ENCODE data around the gene CD55. TPM values are rescaled to one million over a fixed set of nuclear protein-coding genes. Genes with fewer than 3 reads are reported as not detected.
A peak's percentile ranks its signal among the peaks of the same experiment; 100 is the strongest.
"Not testable (repeated sequence)": the region's sequence is repeated elsewhere in the genome, so short reads cannot be mapped to it uniquely, and the experiment has no call there.

CD55 gene
- polyA plus RNA-seq, 3 donors from 2014 or later, result 63.9 to 122 (median 84.6) TPM

- H3K27ac Mint-ChIP-seq, result no peak overlapping the region
Observed at GRCh38 chr1:207311888-207312603, 9.4 kb upstream of the CD55 start.

GRCh38 chr1:207312604-207312920 lies 8.9 kb upstream of the CD55 start:
- Mint-ChIP-seq H3K4me1 (peaks cover 0 to 11% of the 10 kb centered on the region in 2 donors), H3K27ac (no peak overlapping the region), H3K4me3 (no peak overlapping the region)

More at GRCh38 chr1:207311888-207312603, 9.4 kb upstream of the CD55 start:
- Mint-ChIP-seq H3K4me3 (no peak overlapping the region), H3K9me3 (no peaks in the 10 kb centered on the region), H3K27me3 (ENCODE audit: low read depth in 3 of 3) (peaks cover 0 to 3% (median 3%) of the 10 kb centered on the region in 3 donors), H3K4me1 (peaks cover 0 to 11% of the 10 kb centered on the region in 2 donors), H3K36me3 (no peaks in the 10 kb centered on the region)
- no peak for DNase-seq

GRCh38 chr1:207313131-207313530 lies 8.3 kb upstream of the CD55 start:
- H3K27me3 Mint-ChIP-seq (ENCODE audit: low read depth in 3 of 3), result peaks cover 0 to 3% (median 1%) of the 10 kb centered on the region in 3 donors
- no peak overlapping the region for H3K4me3 Mint-ChIP-seq
- H3K4me1 Mint-ChIP-seq, result peaks cover 0 to 11% of the 10 kb centered on the region in 2 donors

More at GRCh38 chr1:207312604-207312920, 8.9 kb upstream of the CD55 start:
- DNase-seq, result no peak
- Mint-ChIP-seq H3K27me3 (ENCODE audit: low read depth in 3 of 3) (peaks cover 0 to 3% (median 1%) of the 10 kb centered on the region in 3 donors), H3K36me3 (no peaks in the 10 kb centered on the region), H3K9me3 (no peaks in the 10 kb centered on the region)

GRCh38 chr1:207314816-207315215 lies 6.7 kb upstream of the CD55 start:
- H3K4me3 Mint-ChIP-seq, result no peak overlapping the region
- no peak for DNase-seq
- no peaks in the 10 kb centered on the region for H3K36me3 Mint-ChIP-seq
- H3K9me3 Mint-ChIP-seq, result no peaks in the 10 kb centered on the region
- H3K4me1 Mint-ChIP-seq, result peaks cover 3 to 7% of the 10 kb centered on the region in 2 donors
- H3K27me3 Mint-ChIP-seq (ENCODE audit: low read depth in 3 of 3), result peaks cover 0 to 3% (median 0%) of the 10 kb centered on the region in 3 donors
- H3K27ac Mint-ChIP-seq, result no peak overlapping the region

More at GRCh38 chr1:207313131-207313530, 8.3 kb upstream of the CD55 start:
- Mint-ChIP-seq H3K36me3 (no peaks in the 10 kb centered on the region), H3K27ac (no peak overlapping the region), H3K9me3 (no peaks in the 10 kb centered on the region)
- DNase-seq, result no peak

- Mint-ChIP-seq H3K9me3 (no peaks in the 10 kb centered on the region), H3K27ac (no peak overlapping the region), H3K4me3 (no peak overlapping the region), H3K4me1 (peaks cover 8 to 9% of the 10 kb centered on the region in 2 donors), H3K36me3 (no peaks in the 10 kb centered on the region), H3K27me3 (ENCODE audit: low read depth in 3 of 3) (peaks cover 1 to 4% (median 3%) of the 10 kb centered on the region in 3 donors)
- DNase-seq, result no peak
Observed at GRCh38 chr1:207315435-207315834, 6.0 kb upstream of the CD55 start.

GRCh38 chr1:207316141-207316540 lies 5.3 kb upstream of the CD55 start:
- no peaks in the 10 kb centered on the region for H3K36me3 Mint-ChIP-seq
- no peak overlapping the region for H3K4me3 Mint-ChIP-seq
- peaks cover 14 to 16% of the 10 kb centered on the region in 2 donors for H3K4me1 Mint-ChIP-seq
- no peaks in the 10 kb centered on the region for H3K9me3 Mint-ChIP-seq
- no peak overlapping the region for H3K27ac Mint-ChIP-seq
- H3K27me3 Mint-ChIP-seq (ENCODE audit: low read depth in 3 of 3), result peaks cover 7 to 9% (median 9%) of the 10 kb centered on the region in 3 donors
- no peak for DNase-seq

GRCh38 chr1:207316622-207317391 lies 4.7 kb upstream of the CD55 start:
- DNase-seq, result no peak
- Mint-ChIP-seq H3K4me1 (peaks cover 14 to 18% of the 10 kb centered on the region in 2 donors), H3K27ac (peak overlapping the region in 3 of 6 donors; percentile 18 to 50 (median 43)), H3K4me3 (no peak overlapping the region), H3K27me3 (ENCODE audit: low read depth in 3 of 3) (peaks cover 11 to 16% (median 14%) of the 10 kb centered on the region in 3 donors), H3K9me3 (no peaks in the 10 kb centered on the region), H3K36me3 (no peaks in the 10 kb centered on the region)

- H3K36me3 Mint-ChIP-seq, result no peaks in the 10 kb centered on the region
- peaks cover 11 to 18% (median 17%) of the 10 kb centered on the region in 3 donors for H3K27me3 Mint-ChIP-seq (ENCODE audit: low read depth in 3 of 3)
- H3K4me1 Mint-ChIP-seq, result peaks cover 22 to 25% of the 10 kb centered on the region in 2 donors
- no peak overlapping the region for H3K4me3 Mint-ChIP-seq
- no peak for DNase-seq
- H3K27ac Mint-ChIP-seq, result peak overlapping the region in 4 of 6 donors; percentile 9 to 51 (median 22)
- no peaks in the 10 kb centered on the region for H3K9me3 Mint-ChIP-seq
Observed at GRCh38 chr1:207317561-207317960, 3.9 kb upstream of the CD55 start.

GRCh38 chr1:207318072-207318619 lies 3.3 kb upstream of the CD55 start:
- no peak for DNase-seq
- peaks cover 25 to 31% of the 10 kb centered on the region in 2 donors for H3K4me1 Mint-ChIP-seq
- no peaks in the 10 kb centered on the region for H3K9me3 Mint-ChIP-seq
- no peaks in the 10 kb centered on the region for H3K36me3 Mint-ChIP-seq
- peak overlapping the region in 1 of 6 donors; percentile 36 for H3K27ac Mint-ChIP-seq
- H3K4me3 Mint-ChIP-seq, result no peak overlapping the region
- peaks cover 11 to 18% (median 17%) of the 10 kb centered on the region in 3 donors for H3K27me3 Mint-ChIP-seq (ENCODE audit: low read depth in 3 of 3)

- peaks cover 11 to 18% (median 17%) of the 10 kb centered on the region in 3 donors for H3K27me3 Mint-ChIP-seq (ENCODE audit: low read depth in 3 of 3)
- no peak for DNase-seq
- peak overlapping the region; percentile 36 to 99 (median 68) for H3K27ac Mint-ChIP-seq
- peaks cover 6 to 7% (median 6%) of the 10 kb centered on the region in 3 donors for H3K36me3 Mint-ChIP-seq
- H3K4me3 Mint-ChIP-seq, result no peak overlapping the region
- H3K9me3 Mint-ChIP-seq, result no peaks in the 10 kb centered on the region
- H3K4me1 Mint-ChIP-seq, result peaks cover 32 to 42% of the 10 kb centered on the region in 2 donors
Observed at GRCh38 chr1:207319199-207319598, 2.3 kb upstream of the CD55 start.

GRCh38 chr1:207320105-207320504 lies 1.4 kb upstream of the CD55 start:
- peak overlapping the region; percentile 78 to 99 (median 92) for H3K27ac Mint-ChIP-seq
- not testable (repeated sequence) for H3K9me3 Mint-ChIP-seq, H3K36me3 Mint-ChIP-seq, DNase-seq
- H3K27me3 Mint-ChIP-seq (ENCODE audit: low read depth in 3 of 3), result peaks cover 11 to 18% (median 17%) of the 10 kb centered on the region in 3 donors
- peaks cover 32 to 44% of the 10 kb centered on the region in 2 donors for H3K4me1 Mint-ChIP-seq
- peak overlapping the region in 4 of 5 donors; percentile 58 to 75 (median 62) for H3K4me3 Mint-ChIP-seq

- Mint-ChIP-seq H3K27ac (peak overlapping the region; percentile 96 to 100 (median 99)), H3K4me1 (peaks cover 35 to 54% of the 10 kb centered on the region in 2 donors)
Observed at GRCh38 chr1:207321790-207322645, 540 bp downstream of the CD55 start.

More at GRCh38 chr1:207321790-207322645, 540 bp downstream of the CD55 start:
- Mint-ChIP-seq H3K9me3 (no peaks in the 10 kb centered on the region), H3K27me3 (ENCODE audit: low read depth in 3 of 3) (peaks cover 11 to 18% (median 17%) of the 10 kb centered on the region in 3 donors), H3K4me3 (peak overlapping the region; percentile 90 to 99 (median 96)), H3K36me3 (peaks cover 19 to 22% (median 22%) of the 10 kb centered on the region in 3 donors)
- DNase-seq, result no peak

All from immature natural killer cell (primary cell).